WERI-Rb-1 (cell line): ENCODE measurements around the gene ZNF732.
A peak's percentile ranks its signal among the peaks of the same experiment; 100 is the strongest.
"Not testable (repeated sequence)": the region's sequence is repeated elsewhere in the genome, so short reads cannot be mapped to it uniquely, and the experiment has no call there.

ENCODE experiments used
- DNase-seq: peaks from one replicate; pipeline ENCODE4 v3.0.0-alpha.2; 2020
- H3K27ac ChIP-seq: fragments of 250-450 bp; sonication (Bioruptor Pico); 2 replicates; pipeline ENCODE4 v1.5.1; 2020; ENCODE audit warnings: mild to moderate bottlenecking, moderate library complexity
- H3K27me3 ChIP-seq: fragments of 250-450 bp; sonication (Bioruptor Pico); 2 replicates; pipeline ENCODE4 v1.5.1; 2021; ENCODE audit warnings: mild to moderate bottlenecking, low read depth, moderate library complexity; ENCODE audit not compliant: insufficient read depth, severe bottlenecking
- H3K36me3 ChIP-seq: fragments of 250-450 bp; sonication (Bioruptor Pico); 2 replicates; pipeline ENCODE4 v1.5.1; 2020; ENCODE audit warnings: mild to moderate bottlenecking, moderate library complexity
- H3K4me3 ChIP-seq: 2 replicates; pipeline ENCODE4 v1.5.1; 2011; ENCODE audit warnings: low read depth, mild to moderate bottlenecking, control low read depth, low read length
- H3K9me3 ChIP-seq: fragments of 250-450 bp; sonication (Bioruptor Pico); 2 replicates; pipeline ENCODE4 v1.5.1; 2021; ENCODE audit warnings: mild to moderate bottlenecking, moderate library complexity; ENCODE audit not compliant: severe bottlenecking
- CTCF ChIP-seq: IDR thresholded peaks from 2 replicates; pipeline ENCODE4 v1.5.1; 2011; ENCODE audit warnings: low read depth, mild to moderate bottlenecking, control low read depth, inconsistent platforms, low read length

The ZNF732 gene

DNA sequence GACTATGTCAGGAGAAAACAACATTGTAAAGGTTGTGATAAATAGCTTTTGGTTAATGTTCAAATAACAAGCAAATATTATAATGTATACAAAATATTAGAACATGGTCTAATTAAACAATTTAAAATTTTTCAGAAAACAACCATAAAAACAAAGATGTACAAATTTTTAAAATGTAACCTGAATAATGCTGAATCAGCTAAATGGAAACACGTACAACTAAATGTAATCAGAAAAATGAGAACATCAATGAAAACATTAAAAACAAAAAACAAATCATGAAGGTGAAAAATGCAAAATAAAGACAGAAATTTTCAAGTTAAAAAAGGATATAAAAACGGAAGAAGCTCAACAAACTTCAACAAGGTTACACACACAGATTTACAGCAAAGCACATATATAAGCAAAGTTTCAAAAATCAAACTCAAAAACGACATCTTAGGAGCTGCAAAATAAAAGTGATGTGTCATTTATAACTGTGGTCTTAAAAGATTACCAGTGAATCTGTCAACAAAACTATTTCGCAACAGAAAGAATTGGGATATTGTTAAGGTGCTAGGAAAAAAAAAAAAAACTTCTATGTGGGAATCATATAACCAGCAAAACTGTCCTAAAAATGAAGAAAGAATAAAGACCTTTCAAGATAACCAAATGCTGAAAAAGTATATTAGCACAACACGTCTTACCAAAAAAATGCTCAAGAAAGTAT lies 31.8 kb downstream of the ZNF732 start:
- Histone ChIP-seq H3K9me3 (peaks cover 46% of the 10 kb centered on the region), H3K27me3 (no peaks in the 10 kb centered on the region), H3K27ac (no peak overlapping the region), H3K4me3 (no peak overlapping the region), H3K36me3 (peaks cover 6% of the 10 kb centered on the region)
- TF ChIP-seq CTCF = no peak
- DNase-seq = no peak

GRCh38 chr4:271492-272103 lies 33.7 kb downstream of the ZNF732 start:
- no peak for TF ChIP-seq CTCF
- H3K36me3 ChIP-seq = peaks cover 6% of the 10 kb centered on the region
- DNase-seq = no peak
- H3K4me3 ChIP-seq = no peak overlapping the region
- no peak overlapping the region for H3K27ac ChIP-seq
- peaks cover 37% of the 10 kb centered on the region for H3K9me3 ChIP-seq
- H3K27me3 ChIP-seq = no peaks in the 10 kb centered on the region

GRCh38 chr4:259240-259639 lies 46.0 kb downstream of the ZNF732 start:
- TF ChIP-seq CTCF = peak; percentile 41
- not testable (repeated sequence) for H3K27me3 ChIP-seq, H3K4me3 ChIP-seq, H3K27ac ChIP-seq
- Histone ChIP-seq H3K9me3 (peaks cover 45% of the 10 kb centered on the region), H3K36me3 (peaks cover 22% of the 10 kb centered on the region; the same call in 1 of the 2 replicates)
- peak; percentile 28 for DNase-seq

GRCh38 chr4:256492-256891 lies 48.8 kb downstream of the ZNF732 start:
- Histone ChIP-seq H3K9me3 (peaks cover 58% of the 10 kb centered on the region), H3K4me3 (no peak overlapping the region), H3K36me3 (peaks cover 26% of the 10 kb centered on the region), H3K27ac (no peak overlapping the region), H3K27me3 (no peaks in the 10 kb centered on the region)
- DNase-seq = no peak
- TF ChIP-seq CTCF = no peak

- DNase-seq = no peak
- Histone ChIP-seq H3K27me3 (no peaks in the 10 kb centered on the region), H3K9me3 (peaks cover 51% of the 10 kb centered on the region), H3K4me3 (no peak overlapping the region), H3K36me3 (peaks cover 26% of the 10 kb centered on the region), H3K27ac (no peak overlapping the region)
- TF ChIP-seq CTCF = no peak
Measured at GRCh38 chr4:253936-254756, 51.1 kb downstream of the ZNF732 start.
